DOHH2 (cell line): ENCODE data around the gene ITPRIP.

Source experiments
- CTCF ChIP-seq: fragments of 200-600 bp; sonication (generic); IDR thresholded peaks from one replicate; pipeline ENCODE4 v1.5.1; 2014; ENCODE audit warnings: antibody characterized with exemption, mild to moderate bottlenecking, low read depth, low read length; ENCODE audit not compliant: poor library complexity, severe bottlenecking
- EZH2phosphoT487 ChIP-seq: fragments of 200-600 bp; sonication (generic); IDR thresholded peaks from 2 replicates; pipeline ENCODE4 v1.6.1; 2017; ENCODE audit warnings: borderline replicate concordance, mild to moderate bottlenecking, antibody characterized with exemption, low read length, moderate library complexity, mixed read lengths

- no peak for TF ChIP-seq CTCF
- no peak for TF ChIP-seq EZH2phosphoT487
Measured at GRCh38 chr10:104359811-104360210, 21.5 kb upstream of the ITPRIP start.
